Activated CD4-positive, CD25-positive, alpha-beta regulatory T cell treated with anti-CD3 and anti-CD28 coated beads, Interleukin-2, amount 50 U/mL, for 24 hours (primary cell): ENCODE results near the gene OSGIN1.

Experiments
- ATAC-seq, 2 donors: fragments of 150-1000 bp; cut with Tn5 transposase; one replicate each; pipeline ENCODE4 v1.10.0; 2021; ENCODE audit warnings: mild to moderate bottlenecking in 1 of 2, moderate library complexity in 1 of 2

Gene OSGIN1

DNA sequence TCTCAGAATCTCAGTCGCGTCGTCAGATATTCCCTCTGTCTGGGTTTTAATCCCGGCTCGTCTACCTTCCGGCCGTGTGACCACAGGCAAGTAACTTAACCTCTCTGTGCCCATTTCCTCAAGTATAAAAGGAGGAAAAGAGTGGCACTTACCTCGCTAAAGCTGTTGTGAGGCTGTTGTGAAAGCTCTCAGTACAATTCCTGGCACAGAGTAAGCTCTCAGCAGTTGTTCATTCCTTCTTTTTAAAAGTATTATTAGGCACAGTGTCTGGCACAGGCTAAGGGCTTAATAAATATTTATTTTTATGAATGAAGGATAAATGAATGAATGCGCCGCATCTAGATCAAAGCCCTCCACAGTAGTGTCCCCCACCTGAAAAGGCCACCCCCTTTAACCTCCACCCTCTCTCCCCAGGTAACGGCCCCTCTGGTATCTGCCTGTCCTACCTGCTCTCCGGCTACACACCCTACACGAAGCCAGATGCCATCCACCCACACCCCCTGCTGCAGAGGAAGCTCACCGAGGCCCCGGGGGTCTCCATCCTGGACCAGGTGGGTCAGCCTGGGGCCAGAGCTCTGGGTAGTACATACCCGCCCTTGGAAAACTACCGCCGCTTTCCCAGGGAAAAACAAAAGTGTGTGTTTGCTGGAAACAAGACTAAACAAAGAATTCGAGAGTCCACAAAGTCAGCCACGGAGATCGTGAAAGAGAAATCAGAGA, 6.0 kb downstream of the OSGIN1 start:
- ATAC-seq: no peak

GRCh38 chr16:83959656-83960434, 6.8 kb downstream of the OSGIN1 start:
- ATAC-seq: no peak

- ATAC-seq: no peak
Observed at GRCh38 chr16:83960521-83961249, 7.6 kb downstream of the OSGIN1 start.

GRCh38 chr16:83961591-83961990, 8.6 kb downstream of the OSGIN1 start:
- ATAC-seq: no peak

DNA sequence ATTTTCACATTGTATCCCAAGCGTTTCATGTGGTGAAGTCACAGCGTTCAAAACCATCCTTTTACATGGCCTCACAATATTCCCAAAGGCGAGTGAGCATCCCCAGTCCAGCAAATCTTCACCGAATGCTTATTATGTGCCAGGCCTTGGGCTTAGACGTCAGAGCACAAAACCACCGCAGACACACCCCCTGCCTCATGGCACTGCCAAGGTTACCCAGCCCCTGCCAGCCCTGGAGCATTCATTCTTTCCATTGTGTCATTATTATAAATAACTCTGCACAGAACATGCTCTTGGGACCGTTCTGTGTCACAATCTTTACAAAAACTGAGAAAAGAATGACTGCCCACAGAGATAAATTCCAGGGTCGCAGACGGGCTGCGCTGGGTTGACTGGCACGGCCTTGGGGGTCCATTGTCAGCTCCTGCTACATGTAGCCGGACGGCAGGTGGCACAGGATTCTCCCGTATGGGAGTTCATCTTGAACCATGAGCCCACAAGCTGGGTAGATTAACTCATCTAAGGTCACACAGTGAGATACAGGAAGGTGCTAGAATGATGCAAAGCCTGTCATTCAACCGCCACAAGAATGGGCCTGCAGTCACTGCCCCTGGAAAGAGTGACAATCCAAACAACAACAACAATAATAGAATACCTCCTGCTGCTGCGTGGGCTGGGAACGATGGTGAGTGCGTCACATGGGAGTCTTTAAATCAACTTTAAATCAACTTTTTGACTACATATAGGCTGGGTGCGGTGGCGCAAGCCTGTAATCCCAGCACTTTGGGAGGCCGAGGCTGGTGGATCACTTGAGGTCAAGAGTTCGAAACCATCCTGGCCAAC, 10.5 kb downstream of the OSGIN1 start:
- ATAC-seq: no peak

DNA sequence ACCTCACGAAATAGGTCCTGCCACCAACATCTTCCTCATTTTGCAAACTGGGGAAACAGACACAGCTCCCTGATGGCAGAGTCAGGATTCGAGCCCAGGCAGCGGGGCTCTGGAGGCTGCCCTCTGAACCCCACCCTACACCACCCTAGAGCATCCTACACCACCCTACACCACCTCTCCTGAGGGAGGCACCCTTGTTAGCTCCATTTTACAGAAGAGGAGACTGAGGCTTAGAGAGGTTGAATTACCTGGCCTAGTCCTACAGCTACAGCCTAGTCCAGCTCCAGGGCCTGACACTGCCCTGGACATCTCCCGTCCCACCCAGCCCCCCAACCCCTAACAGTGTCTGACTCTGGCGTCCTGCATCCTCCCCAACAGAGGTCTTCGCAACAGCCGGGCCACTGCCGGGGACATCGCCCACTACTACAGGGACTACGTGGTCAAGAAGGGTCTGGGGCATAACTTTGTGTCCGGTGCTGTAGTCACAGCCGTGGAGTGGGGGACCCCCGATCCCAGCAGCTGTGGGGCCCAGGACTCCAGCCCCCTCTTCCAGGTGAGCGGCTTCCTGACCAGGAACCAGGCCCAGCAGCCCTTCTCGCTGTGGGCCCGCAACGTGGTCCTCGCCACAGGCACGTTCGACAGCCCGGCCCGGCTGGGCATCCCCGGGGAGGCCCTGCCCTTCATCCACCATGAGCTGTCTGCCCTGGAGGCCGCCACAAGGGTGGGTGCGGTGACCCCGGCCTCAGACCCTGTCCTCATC, 11.8 kb downstream of the OSGIN1 start:
- ATAC-seq: no peak

GRCh38 chr16:83965444-83966152, 12.6 kb downstream of the OSGIN1 start:
- ATAC-seq: no peak

GRCh38 chr16:83966153-83966696, 13.2 kb downstream of the OSGIN1 start:
- no peak for ATAC-seq

GRCh38 chr16:83967091-83967490, 14.1 kb downstream of the OSGIN1 start:
- ATAC-seq: no peak

DNA sequence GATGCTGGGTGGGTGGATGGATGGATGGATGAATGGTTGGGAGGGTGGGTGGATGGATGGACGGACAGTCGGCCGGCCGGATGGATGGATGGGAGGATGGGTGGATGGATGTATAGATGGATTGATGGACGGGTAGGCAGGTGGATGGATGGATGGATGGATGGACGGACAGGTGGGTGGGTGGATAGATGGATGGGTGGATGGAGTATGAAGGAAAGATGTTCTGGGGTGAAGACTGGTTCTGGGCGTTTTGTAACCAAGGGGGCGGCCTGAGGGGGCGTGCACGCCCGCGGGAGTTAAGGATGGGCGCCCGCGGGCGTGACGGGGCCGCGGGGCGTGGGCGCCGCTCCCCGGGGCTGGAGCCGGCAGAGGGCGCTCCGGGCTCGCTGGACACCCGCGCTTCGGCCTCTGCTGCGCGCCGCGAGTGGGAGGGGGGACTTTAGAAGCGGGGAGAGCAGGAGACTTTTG, 14.8 kb downstream of the OSGIN1 start, which contains the start of gene NECAB2:
Gene NECAB2, plus strand, starts transcription at position 407 of the 468 bp plus-strand sequence. CDS start 405 bp downstream, outside the sequence.
- no peak for ATAC-seq

- no peak for ATAC-seq
Observed at GRCh38 chr16:83968306-83968851, 15.3 kb downstream of the OSGIN1 start.

- ATAC-seq: no peak
Observed at GRCh38 chr16:83968891-83969649, 16.0 kb downstream of the OSGIN1 start.

- ATAC-seq: no peak
Observed at GRCh38 chr16:83969771-83970429, 16.9 kb downstream of the OSGIN1 start.

DNA sequence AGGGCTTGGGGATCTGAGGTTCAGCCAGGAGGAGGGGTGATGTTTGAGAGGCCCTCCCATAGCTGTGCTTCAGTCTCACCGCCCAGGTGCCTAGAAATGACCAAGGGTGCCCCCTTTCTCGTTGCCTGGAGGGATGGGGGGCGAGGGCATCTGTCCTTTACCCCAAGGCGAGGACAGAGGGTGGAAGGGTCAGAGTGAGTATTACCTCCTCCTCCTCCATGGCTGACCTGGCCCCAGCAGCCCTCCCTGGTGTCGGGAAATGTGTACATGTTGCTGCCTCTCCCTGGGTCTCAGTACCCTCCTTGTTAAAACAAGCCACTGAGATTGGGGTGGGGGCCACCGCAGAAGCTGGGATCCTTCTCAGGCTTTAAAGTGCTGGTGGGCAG, 17.4 kb downstream of the OSGIN1 start:
- ATAC-seq: no peak

GRCh38 chr16:83971165-83972130, 18.4 kb downstream of the OSGIN1 start:
- no peak for ATAC-seq

GRCh38 chr16:83972256-83973008, 19.4 kb downstream of the OSGIN1 start:
- no peak for ATAC-seq

- no peak for ATAC-seq
Observed at GRCh38 chr16:83973077-83973476, 20.0 kb downstream of the OSGIN1 start.
